NCI-H2081 treated with DMSO at 0.1 percent for 48 hours (cell line): ENCODE results near the gene DHCR7.

Experiments
- DNase-seq: peaks from one replicate; lab custom pipeline; 2025; lab: John Stamatoyannopoulos, UW

DHCR7 gene

GRCh38 chr11:71456831-71457230 is 8.6 kb upstream of the DHCR7 start:
- no peak for DNase-seq

- no peak for DNase-seq
Measured at GRCh38 chr11:71456294-71456693, 8.1 kb upstream of the DHCR7 start.

- DNase-seq = no peak
Measured at GRCh38 chr11:71454470-71455113, 6.4 kb upstream of the DHCR7 start.

- DNase-seq = no peak
Measured at GRCh38 chr11:71453918-71454304, 5.7 kb upstream of the DHCR7 start.

GRCh38 chr11:71453037-71453917 is 5.1 kb upstream of the DHCR7 start, which contains the start of gene NADSYN1:
NADSYN1 (plus strand) TSS chr11:71453203; CDS start chr11:71453297, 94 bp downstream.
- DNase-seq = peak; percentile 73

GRCh38 chr11:71452199-71453036 is 4.2 kb upstream of the DHCR7 start:
- no peak for DNase-seq

- DNase-seq = no peak
Measured at GRCh38 chr11:71451596-71452198, 3.5 kb upstream of the DHCR7 start.

- no peak for DNase-seq
Measured at GRCh38 chr11:71450939-71451338, 2.7 kb upstream of the DHCR7 start.

- no peak for DNase-seq
Measured at GRCh38 chr11:71450507-71450906, 2.3 kb upstream of the DHCR7 start.

GRCh38 chr11:71449596-71449995 is 1.4 kb upstream of the DHCR7 start:
- no peak for DNase-seq

GRCh38 chr11:71447791-71448256 is 369 bp downstream of the DHCR7 start:
- DNase-seq = no peak

GRCh38 chr11:71446942-71447688 is 1.1 kb downstream of the DHCR7 start:
- DNase-seq = no peak

- DNase-seq = no peak
Measured at GRCh38 chr11:71446150-71446549, 2.0 kb downstream of the DHCR7 start.

GRCh38 chr11:71444811-71445210 is 3.4 kb downstream of the DHCR7 start:
- no peak for DNase-seq

GRCh38 chr11:71443736-71444445 is 4.3 kb downstream of the DHCR7 start:
- DNase-seq = no peak

- no peak for DNase-seq
Measured at GRCh38 chr11:71442880-71443279, 5.3 kb downstream of the DHCR7 start.

GRCh38 chr11:71442123-71442522 is 6.1 kb downstream of the DHCR7 start:
- no peak for DNase-seq

GRCh38 chr11:71441251-71441650 is 6.9 kb downstream of the DHCR7 start:
- no peak for DNase-seq

- no peak for DNase-seq
Measured at GRCh38 chr11:71440021-71440755, 8.0 kb downstream of the DHCR7 start.

- DNase-seq = no peak
Measured at GRCh38 chr11:71438650-71439049, 9.5 kb downstream of the DHCR7 start.
